ENCODE data around the gene ZZZ3. TPM values are rescaled to one million over a fixed set of nuclear protein-coding genes. Genes with fewer than 3 reads are reported as not detected.

Gene ZZZ3
- total and polyA plus RNA-seq, 2 experiments from 2014 or later = 31.2 to 71.9 TPM

DNA sequence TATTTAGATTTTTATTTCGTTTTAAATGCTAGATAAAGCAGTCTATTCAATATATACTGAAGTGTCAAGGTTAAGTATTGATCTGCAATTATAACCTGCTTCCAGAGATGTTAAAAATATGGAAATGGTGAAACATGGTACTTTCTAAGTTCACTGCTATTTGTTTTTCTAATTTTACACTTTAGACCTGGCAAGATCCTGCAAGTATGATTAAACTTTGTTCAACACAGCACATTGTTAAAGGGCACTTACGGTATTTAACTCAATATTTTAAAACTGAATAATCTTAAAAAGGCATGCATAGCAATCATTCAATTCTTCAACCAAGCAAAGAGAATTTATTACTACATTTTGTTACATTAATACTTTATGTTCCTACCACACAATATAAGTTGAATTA is 35.7 kb upstream of the ZZZ3 start:
- Histone ChIP-seq H3K4me3 (no peak overlapping the region), H3K9me3 (ENCODE audit: low read depth) (no peaks in the 10 kb centered on the region), H3K4me1 (ENCODE audit: insufficient read depth) (no peaks in the 10 kb centered on the region), H2AFZ (no peak overlapping the region), H3K36me3 (replicated peaks; ENCODE audit: insufficient read depth, low read depth) (no peaks in the 10 kb centered on the region), H3K27ac (no peak overlapping the region), H3K27me3 (no peaks in the 10 kb centered on the region), H4K20me1 (ENCODE audit: insufficient read depth, poor library complexity, severe bottlenecking) (no peaks in the 10 kb centered on the region), H3K4me2 (no peak overlapping the region), H3K79me2 (no peaks in the 10 kb centered on the region), H3K9me2 (replicated peaks; ENCODE audit: insufficient read depth) (no peaks in the 10 kb centered on the region)
- no peak for DNase-seq (ENCODE audit: low spot score)
- WGBS (ENCODE audit: low lambda C conversion rate, missing lambda C conversion rate) = 93% methylated on average over 2 of the region's 2 CpGs
- TF ChIP-seq CTCF (IDR thresholded peaks at IDR 0.05; ENCODE audit: poor library complexity) = no peak
- TF ChIP-seq EZH2phosphoT487 (IDR thresholded peaks at IDR 0.05; ENCODE audit: low read depth, severe bottlenecking, unreplicated experiment) = no peak
- TF ChIP-seq EZH2 (IDR thresholded peaks at IDR 0.05; ENCODE audit: borderline replicate concordance) = no peak

DNA sequence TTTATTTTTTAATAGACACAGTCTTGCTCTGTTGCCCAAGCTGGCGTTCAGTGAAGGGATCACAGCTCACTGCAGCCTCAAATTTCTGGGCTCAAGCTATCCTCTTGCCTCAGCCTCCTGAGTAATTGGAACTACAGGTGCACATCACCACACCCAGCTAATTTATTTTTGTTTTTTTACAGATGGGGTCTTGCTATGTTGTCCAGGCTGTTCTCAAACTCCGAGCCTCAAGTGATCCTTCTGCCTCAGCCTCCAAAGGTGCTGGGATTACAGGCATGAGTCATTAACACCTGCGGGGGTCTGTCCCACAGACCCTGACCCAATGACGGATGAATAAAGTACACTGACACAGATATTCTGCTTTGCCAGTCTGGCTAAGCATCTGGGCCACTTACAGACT is 33.6 kb upstream of the ZZZ3 start:
- H3K79me2 ChIP-seq = no peaks in the 10 kb centered on the region
- 98% methylated on average over 4 of the region's 4 CpGs for WGBS (ENCODE audit: low lambda C conversion rate, missing lambda C conversion rate)
- no peaks in the 10 kb centered on the region for H3K4me1 ChIP-seq (ENCODE audit: insufficient read depth)
- H2AFZ ChIP-seq = no peak overlapping the region
- no peaks in the 10 kb centered on the region for H3K9me3 ChIP-seq (ENCODE audit: low read depth)
- H3K9me2 ChIP-seq (replicated peaks; ENCODE audit: insufficient read depth) = no peaks in the 10 kb centered on the region
- no peak overlapping the region for H3K27ac ChIP-seq
- no peak overlapping the region for H3K4me3 ChIP-seq
- no peak overlapping the region for H3K4me2 ChIP-seq
- H4K20me1 ChIP-seq (ENCODE audit: insufficient read depth, poor library complexity, severe bottlenecking) = no peaks in the 10 kb centered on the region
- DNase-seq (ENCODE audit: low spot score) = no peak
- H3K36me3 ChIP-seq (replicated peaks; ENCODE audit: insufficient read depth, low read depth) = no peaks in the 10 kb centered on the region
- H3K27me3 ChIP-seq = no peaks in the 10 kb centered on the region
- TF ChIP-seq EZH2 (IDR thresholded peaks at IDR 0.05; ENCODE audit: borderline replicate concordance) (no peak), CTCF (IDR thresholded peaks at IDR 0.05; ENCODE audit: poor library complexity) (no peak), EZH2phosphoT487 (IDR thresholded peaks at IDR 0.05; ENCODE audit: low read depth, severe bottlenecking, unreplicated experiment) (no peak)

GRCh38 chr1:77709727-77710126 is 27.3 kb upstream of the ZZZ3 start:
- no peaks in the 10 kb centered on the region for H4K20me1 ChIP-seq (ENCODE audit: insufficient read depth, poor library complexity, severe bottlenecking)
- DNase-seq (ENCODE audit: low spot score) = no peak
- no peak overlapping the region for H3K4me3 ChIP-seq
- TF ChIP-seq CTCF (IDR thresholded peaks at IDR 0.05; ENCODE audit: poor library complexity) = no peak
- no peak for TF ChIP-seq EZH2 (IDR thresholded peaks at IDR 0.05; ENCODE audit: borderline replicate concordance)
- TF ChIP-seq EZH2phosphoT487 (IDR thresholded peaks at IDR 0.05; ENCODE audit: low read depth, severe bottlenecking, unreplicated experiment) = no peak
- H3K9me3 ChIP-seq (ENCODE audit: low read depth) = no peaks in the 10 kb centered on the region
- H2AFZ ChIP-seq = no peak overlapping the region
- no peaks in the 10 kb centered on the region for H3K36me3 ChIP-seq (replicated peaks; ENCODE audit: insufficient read depth, low read depth)
- no peaks in the 10 kb centered on the region for H3K27me3 ChIP-seq
- no peaks in the 10 kb centered on the region for H3K4me1 ChIP-seq (ENCODE audit: insufficient read depth)
- 89% methylated on average over 3 of the region's 3 CpGs for WGBS (ENCODE audit: low lambda C conversion rate, missing lambda C conversion rate)
- no peaks in the 10 kb centered on the region for H3K79me2 ChIP-seq
- H3K27ac ChIP-seq = no peak overlapping the region
- H3K4me2 ChIP-seq = no peak overlapping the region
- H3K9me2 ChIP-seq (replicated peaks; ENCODE audit: insufficient read depth) = no peaks in the 10 kb centered on the region

- TF ChIP-seq EZH2phosphoT487 (IDR thresholded peaks at IDR 0.05; ENCODE audit: low read depth, severe bottlenecking, unreplicated experiment) (no peak), EZH2 (IDR thresholded peaks at IDR 0.05; ENCODE audit: borderline replicate concordance) (no peak), CTCF (IDR thresholded peaks at IDR 0.05; ENCODE audit: poor library complexity) (no peak)
- Histone ChIP-seq H3K4me1 (ENCODE audit: insufficient read depth) (no peaks in the 10 kb centered on the region), H3K4me2 (no peak overlapping the region), H3K4me3 (no peak overlapping the region), H3K36me3 (replicated peaks; ENCODE audit: insufficient read depth, low read depth) (no peaks in the 10 kb centered on the region), H3K27ac (no peak overlapping the region), H2AFZ (no peak overlapping the region), H3K79me2 (no peaks in the 10 kb centered on the region), H3K9me3 (ENCODE audit: low read depth) (no peaks in the 10 kb centered on the region), H4K20me1 (ENCODE audit: insufficient read depth, poor library complexity, severe bottlenecking) (no peaks in the 10 kb centered on the region), H3K27me3 (no peaks in the 10 kb centered on the region), H3K9me2 (replicated peaks; ENCODE audit: insufficient read depth) (no peaks in the 10 kb centered on the region)
- WGBS (ENCODE audit: low lambda C conversion rate, missing lambda C conversion rate) = 88% methylated on average over 4 of the region's 4 CpGs
- no peak for DNase-seq (ENCODE audit: low spot score)
Measured at GRCh38 chr1:77706321-77706720, 23.9 kb upstream of the ZZZ3 start.

All from hepatocyte (in vitro differentiated cells).